Measurements from ENCODE around the gene C1orf35.

DNA sequence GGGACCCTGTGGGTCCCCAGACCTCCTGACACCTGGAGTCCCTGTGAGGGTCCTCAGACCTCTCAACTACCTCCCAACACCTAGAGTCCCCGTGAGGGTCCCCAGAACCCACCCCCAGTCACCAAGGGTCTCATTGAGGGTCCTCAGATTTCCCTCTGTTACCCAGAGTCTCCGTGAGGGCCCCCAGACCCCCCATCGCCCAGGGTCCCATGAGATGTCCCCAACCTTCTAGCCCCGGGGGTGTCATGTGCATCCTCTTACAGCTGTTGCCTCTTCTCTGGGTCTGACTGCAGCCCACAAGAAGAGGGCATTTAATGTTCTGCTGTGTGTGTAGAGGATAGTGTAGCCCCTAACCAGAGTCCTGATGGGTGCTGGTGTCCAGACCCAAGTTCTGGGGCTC is 44.6 kb upstream of the C1orf35 start:
- TF ChIP-seq, protein P1, sequence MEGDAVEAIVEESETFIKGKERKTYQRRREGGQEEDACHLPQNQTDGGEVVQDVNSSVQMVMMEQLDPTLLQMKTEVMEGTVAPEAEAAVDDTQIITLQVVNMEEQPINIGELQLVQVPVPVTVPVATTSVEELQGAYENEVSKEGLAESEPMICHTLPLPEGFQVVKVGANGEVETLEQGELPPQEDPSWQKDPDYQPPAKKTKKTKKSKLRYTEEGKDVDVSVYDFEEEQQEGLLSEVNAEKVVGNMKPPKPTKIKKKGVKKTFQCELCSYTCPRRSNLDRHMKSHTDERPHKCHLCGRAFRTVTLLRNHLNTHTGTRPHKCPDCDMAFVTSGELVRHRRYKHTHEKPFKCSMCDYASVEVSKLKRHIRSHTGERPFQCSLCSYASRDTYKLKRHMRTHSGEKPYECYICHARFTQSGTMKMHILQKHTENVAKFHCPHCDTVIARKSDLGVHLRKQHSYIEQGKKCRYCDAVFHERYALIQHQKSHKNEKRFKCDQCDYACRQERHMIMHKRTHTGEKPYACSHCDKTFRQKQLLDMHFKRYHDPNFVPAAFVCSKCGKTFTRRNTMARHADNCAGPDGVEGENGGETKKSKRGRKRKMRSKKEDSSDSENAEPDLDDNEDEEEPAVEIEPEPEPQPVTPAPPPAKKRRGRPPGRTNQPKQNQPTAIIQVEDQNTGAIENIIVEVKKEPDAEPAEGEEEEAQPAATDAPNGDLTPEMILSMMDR (conservative IDR thresholded peaks at IDR 0.05 in 1 of 2, IDR thresholded peaks at IDR 0.05 in 1 of 2; ENCODE audit: low read depth in 1 of 2, low read length in 2 of 2) = no peak
- TF ChIP-seq EZH2 (IDR thresholded peaks at IDR 0.05; ENCODE audit: low read length, missing control alignments) = no peak
